Upper lobe of left lung (tissue), 4 donors: ENCODE data around the gene CENATAC.
A peak's percentile ranks its signal among the peaks of the same experiment; 100 is the strongest.

Experiments
- CTCF ChIP-seq, 6 experiments: fragments of 450-650 bp in 4 of 6; fragments of 200-600 bp in 2 of 6; sonication (generic) in 2 of 6; IDR thresholded peaks; one replicate each; pipeline ENCODE4 v1.5.1; 2016 to 2019; ENCODE audit warnings: antibody characterized with exemption in 6 of 6
- EP300 ChIP-seq, 4 donors: sonication (generic); formaldehyde crosslinking; IDR thresholded peaks; one replicate each; pipeline ENCODE4 v1.5.1; 2017; ENCODE audit warnings: antibody characterized with exemption in 4 of 4, control low read depth in 2 of 4

- TF ChIP-seq CTCF (IDR thresholded peaks at IDR 0.05) (peak in 4 of 6 experiments; percentile 21 to 47 (median 42)), EP300 (IDR thresholded peaks at IDR 0.05) (no peak)
Measured at GRCh38 chr11:119057000-119057769, 59.2 kb downstream of the CENATAC start, which contains the start of gene HYOU1.
